Neural progenitor cell (in vitro differentiated cells): ENCODE results near the gene FADS6.

Experiments
- CTCF ChIP-seq: fragments of 200-600 bp; sonication (generic); IDR thresholded peaks from 2 replicates; pipeline ENCODE4 v1.5.1; 2017; ENCODE audit warnings: antibody characterized with exemption, mild to moderate bottlenecking
- EZH2 ChIP-seq: fragments of 200-600 bp; sonication (generic); IDR thresholded peaks from 2 replicates; pipeline ENCODE4 v1.6.1; 2017; ENCODE audit warnings: antibody characterized with exemption, mild to moderate bottlenecking, moderate library complexity
- EZH2phosphoT487 ChIP-seq: fragments of 200-600 bp; sonication (generic); IDR thresholded peaks from 2 replicates; pipeline ENCODE4 v1.6.1; 2017; ENCODE audit warnings: antibody characterized with exemption

- no peak for TF ChIP-seq CTCF
- no peak for TF ChIP-seq EZH2
- no peak for TF ChIP-seq EZH2phosphoT487
Measured at GRCh38 chr17:74917430-74917829, 24.0 kb upstream of the FADS6 start.
